SU-DHL-6 (cell line): ENCODE data around the gene STX8.

ENCODE experiments used
- H2AFZ ChIP-seq: fragments of 200-600 bp; sonication (generic); 2 replicates; pipeline ENCODE4 v1.6.1; 2014; ENCODE audit warnings: low read depth, mild to moderate bottlenecking, moderate library complexity, mixed read lengths, antibody characterized with exemption, low read length; ENCODE audit not compliant: severe bottlenecking
- H3F3A ChIP-seq: fragments of 200-600 bp; shearing (Covaris generic); 2 replicates; pipeline ENCODE4 v1.6.0; 2016; ENCODE audit warnings: antibody characterized with exemption, mild to moderate bottlenecking; ENCODE audit not compliant: insufficient read depth
- H3K27ac ChIP-seq: fragments of 200-600 bp; sonication (generic); 2 replicates; pipeline ENCODE4 v1.5.1; 2016; ENCODE audit warnings: low read depth, mild to moderate bottlenecking, low read length, moderate library complexity, mixed read lengths
- H3K27me3 ChIP-seq: fragments of 200-600 bp; sonication (generic), shearing (Covaris generic); 2 replicates; pipeline ENCODE4 v1.6.0; 2014; ENCODE audit warnings: mild to moderate bottlenecking, low read length
- H3K36me3 ChIP-seq: fragments of 200-600 bp; sonication (generic); 2 replicates; pipeline ENCODE4 v1.6.1; 2014; ENCODE audit warnings: mild to moderate bottlenecking, low read length, mixed read lengths
- H3K4me2 ChIP-seq: fragments of 300-600, 200-600 bp; shearing (Covaris generic), sonication (generic); 2 replicates; pipeline ENCODE4 v1.6.0; 2014; ENCODE audit warnings: low read length, low read depth, mild to moderate bottlenecking; ENCODE audit not compliant: poor library complexity, severe bottlenecking
- H3K4me3 ChIP-seq: fragments of 200-600 bp; sonication (generic); 2 replicates; pipeline ENCODE4 v1.5.1; 2014; ENCODE audit warnings: antibody characterized with exemption, low read length, mild to moderate bottlenecking, mixed read lengths; ENCODE audit not compliant: insufficient read depth, poor library complexity, severe bottlenecking
- H3K79me2 ChIP-seq: fragments of 200-600 bp; sonication (generic); 2 replicates; pipeline ENCODE4 v1.6.1; 2014; ENCODE audit warnings: mild to moderate bottlenecking, low read length, moderate library complexity; ENCODE audit not compliant: insufficient read depth
- H3K9ac ChIP-seq: fragments of 200-600 bp; sonication (generic); 2 replicates; pipeline ENCODE4 v1.7.0; 2014; ENCODE audit warnings: mild to moderate bottlenecking, low read length
- H3K9me2 ChIP-seq: fragments of 200-600 bp; sonication (generic); replicated peaks from 2 replicates; pipeline ENCODE4 v1.6.1; 2014; ENCODE audit warnings: low read length; ENCODE audit not compliant: insufficient read depth
- H3K9me3 ChIP-seq: fragments of 200-600 bp; sonication (generic); 2 replicates; pipeline ENCODE4 v1.6.1; 2014; ENCODE audit warnings: low read length, mixed read lengths; ENCODE audit not compliant: insufficient read depth
- H4K20me1 ChIP-seq: fragments of 200-600 bp; sonication (generic); 2 replicates; pipeline ENCODE4 v1.6.1; 2014; ENCODE audit warnings: low read depth, mild to moderate bottlenecking, antibody characterized with exemption, low read length, moderate library complexity, mixed read lengths
- EZH2phosphoT487 ChIP-seq: fragments of 200-600 bp; sonication (generic), shearing (Covaris generic); conservative IDR thresholded peaks from 2 replicates; pipeline ENCODE4 v1.6.1; 2018; ENCODE audit warnings: mild to moderate bottlenecking, antibody characterized with exemption, low read length, moderate library complexity, mixed read lengths
- TF ChIP-seq, protein P1 (sequence below): fragments of 200-600 bp; sonication (generic); IDR thresholded peaks from one replicate; pipeline ENCODE4 v1.5.1; 2017; ENCODE audit warnings: antibody characterized with exemption, mild to moderate bottlenecking, low read length, moderate library complexity; ENCODE audit not compliant: insufficient read depth, poor library complexity, severe bottlenecking

Gene STX8

DNA sequence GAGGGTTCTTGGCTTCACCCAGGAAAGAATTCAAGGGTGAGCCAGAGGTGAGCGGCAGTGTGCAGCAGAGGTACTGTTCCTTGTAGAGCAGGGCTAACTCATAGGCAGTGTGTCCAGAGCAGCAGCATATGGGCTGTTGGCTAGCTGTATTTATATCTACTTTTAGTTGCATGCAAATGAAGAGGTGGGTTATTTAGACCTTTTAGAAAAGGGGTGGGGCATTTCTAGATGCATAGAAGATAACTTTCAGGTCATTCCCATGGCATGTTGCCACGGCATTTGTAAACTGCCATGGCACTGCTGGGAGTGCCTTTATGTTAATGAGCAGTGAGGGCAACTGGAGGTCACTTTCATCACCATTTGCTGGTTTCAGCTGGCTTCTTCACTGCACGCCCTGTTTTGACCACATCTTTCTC, 141.0 kb downstream of the STX8 start:
- Histone ChIP-seq H3K4me2 (no peak overlapping the region), H3F3A (no peaks in the 10 kb centered on the region), H3K9ac (no peak overlapping the region), H3K9me2 (no peaks in the 10 kb centered on the region), H2AFZ (no peak overlapping the region), H3K4me3 (no peak overlapping the region), H4K20me1 (no peaks in the 10 kb centered on the region), H3K36me3 (no peaks in the 10 kb centered on the region), H3K27ac (no peak overlapping the region), H3K9me3 (no peaks in the 10 kb centered on the region), H3K27me3 (no peaks in the 10 kb centered on the region), H3K79me2 (no peaks in the 10 kb centered on the region)
- no peak for TF ChIP-seq EZH2phosphoT487
- TF ChIP-seq, protein P1, sequence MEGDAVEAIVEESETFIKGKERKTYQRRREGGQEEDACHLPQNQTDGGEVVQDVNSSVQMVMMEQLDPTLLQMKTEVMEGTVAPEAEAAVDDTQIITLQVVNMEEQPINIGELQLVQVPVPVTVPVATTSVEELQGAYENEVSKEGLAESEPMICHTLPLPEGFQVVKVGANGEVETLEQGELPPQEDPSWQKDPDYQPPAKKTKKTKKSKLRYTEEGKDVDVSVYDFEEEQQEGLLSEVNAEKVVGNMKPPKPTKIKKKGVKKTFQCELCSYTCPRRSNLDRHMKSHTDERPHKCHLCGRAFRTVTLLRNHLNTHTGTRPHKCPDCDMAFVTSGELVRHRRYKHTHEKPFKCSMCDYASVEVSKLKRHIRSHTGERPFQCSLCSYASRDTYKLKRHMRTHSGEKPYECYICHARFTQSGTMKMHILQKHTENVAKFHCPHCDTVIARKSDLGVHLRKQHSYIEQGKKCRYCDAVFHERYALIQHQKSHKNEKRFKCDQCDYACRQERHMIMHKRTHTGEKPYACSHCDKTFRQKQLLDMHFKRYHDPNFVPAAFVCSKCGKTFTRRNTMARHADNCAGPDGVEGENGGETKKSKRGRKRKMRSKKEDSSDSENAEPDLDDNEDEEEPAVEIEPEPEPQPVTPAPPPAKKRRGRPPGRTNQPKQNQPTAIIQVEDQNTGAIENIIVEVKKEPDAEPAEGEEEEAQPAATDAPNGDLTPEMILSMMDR = no peak

DNA sequence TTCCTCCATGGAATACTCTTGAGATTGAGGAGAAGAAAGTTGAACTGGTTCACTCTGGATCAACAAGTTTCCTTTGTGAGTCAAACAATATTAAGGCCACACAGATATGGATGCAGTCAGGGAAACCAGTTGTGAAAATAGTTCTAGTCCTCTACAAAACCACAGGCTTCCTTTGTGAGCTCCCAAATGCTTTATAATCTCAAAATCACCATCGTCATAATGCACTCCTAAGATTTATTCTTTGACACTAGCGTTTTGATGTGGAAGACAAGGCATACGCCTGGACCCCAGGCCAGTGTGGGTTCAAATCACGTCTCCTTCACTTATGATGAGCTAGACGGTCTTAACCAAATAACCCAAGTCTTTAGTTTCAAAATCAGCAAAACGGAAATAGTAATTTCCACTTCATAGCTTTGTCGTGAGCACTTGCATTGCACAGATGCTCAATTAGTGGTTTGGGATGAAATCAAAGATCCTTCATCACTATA, 142.6 kb downstream of the STX8 start:
- Histone ChIP-seq H3K27ac (no peak overlapping the region), H3K9me3 (no peaks in the 10 kb centered on the region), H3K4me2 (no peak overlapping the region), H2AFZ (no peak overlapping the region), H3K9me2 (no peaks in the 10 kb centered on the region), H3K9ac (no peak overlapping the region), H3K79me2 (no peaks in the 10 kb centered on the region), H3K27me3 (no peaks in the 10 kb centered on the region), H4K20me1 (no peaks in the 10 kb centered on the region), H3K36me3 (no peaks in the 10 kb centered on the region), H3F3A (no peaks in the 10 kb centered on the region), H3K4me3 (no peak overlapping the region)
- TF ChIP-seq, protein P1 = no peak
- TF ChIP-seq EZH2phosphoT487 = no peak

DNA sequence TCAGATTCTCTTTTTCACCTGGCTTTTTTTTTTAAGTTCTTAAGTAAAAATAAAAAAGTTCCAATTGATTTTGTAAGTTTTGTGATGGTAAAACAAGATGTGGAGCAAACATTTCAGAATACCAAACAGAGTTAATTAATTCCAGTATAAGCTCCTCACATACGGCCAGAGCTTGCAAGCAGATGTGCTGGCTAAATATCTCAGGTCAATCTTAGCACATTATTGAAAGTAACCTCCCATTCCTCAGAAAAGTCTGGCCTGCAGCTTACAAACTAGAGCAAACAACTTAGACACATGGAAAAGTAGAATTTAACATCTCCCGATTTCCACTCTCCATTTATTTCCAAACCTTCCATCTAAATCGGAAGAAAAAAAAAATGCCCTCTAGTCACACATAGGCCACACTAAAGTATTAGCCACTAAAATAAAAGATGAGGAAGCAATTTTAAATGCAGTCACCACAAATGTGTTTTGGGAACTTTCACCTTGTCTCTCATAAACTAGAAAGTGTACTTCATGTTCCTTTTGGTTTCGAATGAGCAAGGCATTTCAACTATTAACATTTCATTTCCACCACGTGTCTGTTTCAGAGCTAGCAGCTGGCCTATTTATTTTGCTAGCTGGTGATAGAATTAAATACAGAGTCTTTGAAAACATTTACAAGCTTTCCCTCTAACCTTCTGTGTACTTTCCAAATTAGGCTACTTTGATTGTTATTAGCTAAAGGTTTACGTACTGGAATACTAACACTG, 143.3 kb downstream of the STX8 start:
- Histone ChIP-seq H3K9me3 (no peaks in the 10 kb centered on the region), H3K9me2 (no peaks in the 10 kb centered on the region), H3K27ac (no peak overlapping the region), H3K4me2 (no peak overlapping the region), H2AFZ (no peak overlapping the region), H3K27me3 (no peaks in the 10 kb centered on the region), H4K20me1 (no peaks in the 10 kb centered on the region), H3K36me3 (no peaks in the 10 kb centered on the region), H3K9ac (no peak overlapping the region), H3K4me3 (no peak overlapping the region), H3F3A (no peaks in the 10 kb centered on the region), H3K79me2 (no peaks in the 10 kb centered on the region)
- TF ChIP-seq, protein P1 = no peak
- TF ChIP-seq EZH2phosphoT487 = no peak
